Type B pancreatic cell (in vitro differentiated cells): Measurements from ENCODE around the gene ACKR1. TPM values are rescaled to one million over a fixed set of nuclear protein-coding genes. Genes with fewer than 3 reads are reported as not detected.

Source experiments
- DNase-seq: peaks from one replicate; pipeline ENCODE4 v3.0.0; 2021; ENCODE audit warnings: mixed read lengths; ENCODE audit not compliant: unreplicated experiment; ENCODE audit errors: extremely low spot score
- H3K27ac Mint-ChIP-seq: 2 replicates; pipeline ENCODE4 v1.8.0; 2021; ENCODE audit warnings: mild to moderate bottlenecking, mixed read lengths
- H3K27me3 Mint-ChIP-seq: 2 replicates; pipeline ENCODE4 v1.8.0; 2021; ENCODE audit warnings: mixed read lengths
- H3K36me3 Mint-ChIP-seq: 2 replicates; pipeline ENCODE4 v1.8.0; 2021; ENCODE audit warnings: mixed read lengths
- H3K4me1 Mint-ChIP-seq: one replicate; pipeline ENCODE4 v1.8.0; 2021; ENCODE audit warnings: mixed read lengths; ENCODE audit not compliant: unreplicated experiment
- H3K4me3 Mint-ChIP-seq: 2 replicates; pipeline ENCODE4 v1.8.0; 2021; ENCODE audit warnings: mild to moderate bottlenecking, mixed read lengths
- H3K9me3 Mint-ChIP-seq: 2 replicates; pipeline ENCODE4 v1.8.0; 2021; ENCODE audit warnings: mixed read lengths
- total RNA-seq: library from RNA; stranded (reverse); gene quantifications from 2 replicates; pipeline ENCODE4 v1.2.1, GENCODE V29; 2021; ENCODE audit warnings: low replicate concordance
- TF ChIP-seq, protein P1 (sequence below): fragments of 200-600 bp; sonication (generic); conservative IDR thresholded peaks from 2 replicates; pipeline ENCODE4 v1.5.0; 2021; ENCODE audit warnings: antibody characterized with exemption, mild to moderate bottlenecking

Gene ACKR1
- total RNA-seq, 1 donor from 2014 or later, result 0.63 TPM

DNA sequence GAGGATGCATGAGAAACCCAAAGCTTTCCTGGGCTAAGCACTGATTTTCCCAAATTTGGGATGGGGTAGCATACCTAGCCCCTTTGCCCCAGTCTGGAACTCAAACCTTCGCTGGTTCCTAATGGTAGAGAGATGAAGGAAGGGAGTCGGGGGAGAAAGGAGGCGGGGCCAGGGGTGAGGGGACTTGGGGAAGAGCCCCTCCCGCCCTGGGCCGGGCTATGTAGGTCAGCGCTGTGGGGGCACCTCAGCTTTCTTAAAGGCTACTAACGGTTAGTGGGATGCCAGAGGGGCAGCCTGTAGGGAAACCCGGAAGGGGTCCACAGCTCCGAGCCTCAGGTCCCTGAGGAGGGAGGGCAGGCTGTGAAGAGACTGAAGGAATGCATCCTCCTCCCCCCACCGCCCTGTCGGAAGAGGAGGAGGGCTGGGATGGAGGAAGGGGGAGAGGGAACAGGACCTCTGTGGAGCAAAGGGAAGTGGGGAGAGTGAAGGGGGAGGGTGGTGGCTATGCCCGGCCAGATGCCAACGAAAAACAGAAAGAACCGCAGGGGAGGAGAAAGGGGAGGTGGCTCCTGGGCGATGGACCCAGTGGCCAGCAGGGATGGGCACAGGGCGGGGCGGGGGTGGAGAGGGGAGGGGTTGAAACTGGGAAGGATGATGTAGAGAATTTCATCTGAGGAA, 31.9 kb upstream of the ACKR1 start:
- Mint-ChIP-seq H3K27me3 (peaks cover 77% of the 10 kb centered on the region), H3K4me3 (no peak overlapping the region), H3K4me1 (peaks cover 5% of the 10 kb centered on the region), H3K36me3 (no peaks in the 10 kb centered on the region), H3K27ac (no peak overlapping the region), H3K9me3 (peaks cover 6% of the 10 kb centered on the region)
- no peak for DNase-seq
- TF ChIP-seq, protein P1, sequence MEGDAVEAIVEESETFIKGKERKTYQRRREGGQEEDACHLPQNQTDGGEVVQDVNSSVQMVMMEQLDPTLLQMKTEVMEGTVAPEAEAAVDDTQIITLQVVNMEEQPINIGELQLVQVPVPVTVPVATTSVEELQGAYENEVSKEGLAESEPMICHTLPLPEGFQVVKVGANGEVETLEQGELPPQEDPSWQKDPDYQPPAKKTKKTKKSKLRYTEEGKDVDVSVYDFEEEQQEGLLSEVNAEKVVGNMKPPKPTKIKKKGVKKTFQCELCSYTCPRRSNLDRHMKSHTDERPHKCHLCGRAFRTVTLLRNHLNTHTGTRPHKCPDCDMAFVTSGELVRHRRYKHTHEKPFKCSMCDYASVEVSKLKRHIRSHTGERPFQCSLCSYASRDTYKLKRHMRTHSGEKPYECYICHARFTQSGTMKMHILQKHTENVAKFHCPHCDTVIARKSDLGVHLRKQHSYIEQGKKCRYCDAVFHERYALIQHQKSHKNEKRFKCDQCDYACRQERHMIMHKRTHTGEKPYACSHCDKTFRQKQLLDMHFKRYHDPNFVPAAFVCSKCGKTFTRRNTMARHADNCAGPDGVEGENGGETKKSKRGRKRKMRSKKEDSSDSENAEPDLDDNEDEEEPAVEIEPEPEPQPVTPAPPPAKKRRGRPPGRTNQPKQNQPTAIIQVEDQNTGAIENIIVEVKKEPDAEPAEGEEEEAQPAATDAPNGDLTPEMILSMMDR, result no peak

DNA sequence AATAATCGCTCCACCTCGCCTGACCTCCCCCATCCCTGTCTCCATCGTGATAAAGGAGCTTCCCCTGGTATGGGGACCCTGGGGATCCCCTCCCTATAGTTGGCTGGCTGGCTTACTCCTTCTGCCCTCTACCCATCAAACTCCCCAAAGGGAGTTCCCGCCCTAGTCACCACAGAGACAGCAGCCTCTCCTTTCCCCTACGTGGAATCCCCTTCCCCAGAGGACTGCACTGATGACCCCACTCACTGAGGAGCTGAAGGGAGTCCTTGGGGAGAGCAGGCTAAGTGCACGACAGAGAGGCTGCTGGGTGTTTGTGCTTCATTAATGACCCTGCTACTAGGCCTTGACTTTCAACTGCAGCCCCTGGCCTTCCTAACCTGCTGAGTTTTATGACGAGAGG, 31.4 kb upstream of the ACKR1 start:
- no peak for DNase-seq
- peaks cover 71% of the 10 kb centered on the region for H3K27me3 Mint-ChIP-seq
- TF ChIP-seq, protein P1, result no peak
- H3K4me1 Mint-ChIP-seq, result peaks cover 5% of the 10 kb centered on the region
- no peak overlapping the region for H3K4me3 Mint-ChIP-seq
- no peaks in the 10 kb centered on the region for H3K36me3 Mint-ChIP-seq
- peaks cover 6% of the 10 kb centered on the region for H3K9me3 Mint-ChIP-seq
- H3K27ac Mint-ChIP-seq, result no peak overlapping the region

DNA sequence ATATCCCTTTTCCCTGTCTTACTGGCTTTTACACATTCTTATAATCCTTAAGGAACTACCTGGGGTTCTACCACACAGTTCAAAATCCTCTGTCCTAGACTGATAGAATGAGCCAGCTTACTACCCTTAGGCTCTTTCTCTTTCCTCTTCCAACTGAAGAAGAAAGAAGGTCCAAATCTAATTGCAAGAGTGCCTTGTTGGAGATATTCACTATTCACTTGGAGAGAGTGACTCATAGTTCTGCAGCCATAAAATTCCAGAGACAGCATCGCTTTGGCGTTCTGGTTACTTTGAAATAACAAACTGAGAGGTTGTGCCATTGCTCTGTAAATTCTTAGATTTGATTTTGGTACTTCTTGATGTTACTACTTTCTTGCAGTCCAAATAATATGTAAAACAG, 29.1 kb upstream of the ACKR1 start:
- Mint-ChIP-seq H3K27me3 (peaks cover 51% of the 10 kb centered on the region), H3K27ac (no peak overlapping the region)
- TF ChIP-seq, protein P1, result no peak

DNA sequence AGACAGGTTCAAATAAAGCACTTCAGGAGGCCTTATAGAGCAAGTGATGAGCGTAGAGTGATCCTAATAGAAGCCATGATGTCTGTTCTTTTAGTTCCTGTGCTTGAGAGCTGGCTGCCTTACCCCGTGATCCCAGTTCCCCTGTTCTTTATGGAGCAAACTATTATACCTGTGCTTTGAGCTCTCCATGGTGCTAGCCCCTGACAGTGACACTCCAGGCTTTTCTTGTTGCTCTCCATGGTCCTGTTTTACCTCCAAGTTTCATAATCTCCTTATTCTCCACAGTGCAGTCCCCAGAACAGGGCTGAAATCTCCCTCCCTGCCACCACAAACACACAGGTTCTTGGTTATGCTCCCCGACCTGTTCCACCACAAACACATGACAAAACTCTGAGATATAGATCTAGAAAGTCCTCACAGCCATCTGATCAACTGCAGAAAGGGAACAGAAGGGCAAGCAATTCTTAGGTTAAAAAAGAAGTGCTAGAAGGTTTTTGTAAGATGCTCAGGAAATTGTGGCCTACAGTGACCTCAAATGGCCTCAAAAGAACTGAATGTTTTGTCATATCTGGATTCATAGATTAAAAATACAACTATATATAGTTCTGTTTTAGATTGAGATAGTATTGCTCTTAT, 27.3 kb upstream of the ACKR1 start:
- Mint-ChIP-seq H3K4me3 (no peak overlapping the region), H3K9me3 (peaks cover 6% of the 10 kb centered on the region), H3K27ac (no peak overlapping the region), H3K4me1 (no peaks in the 10 kb centered on the region), H3K36me3 (no peaks in the 10 kb centered on the region), H3K27me3 (peaks cover 48% of the 10 kb centered on the region)
- TF ChIP-seq, protein P1, result no peak
- DNase-seq, result no peak

More for the DNA sequence above, 29.1 kb upstream of the ACKR1 start:
- DNase-seq, result no peak
- H3K36me3 Mint-ChIP-seq, result no peaks in the 10 kb centered on the region
- peaks cover 5% of the 10 kb centered on the region for H3K4me1 Mint-ChIP-seq
- peaks cover 6% of the 10 kb centered on the region for H3K9me3 Mint-ChIP-seq
- no peak overlapping the region for H3K4me3 Mint-ChIP-seq

DNA sequence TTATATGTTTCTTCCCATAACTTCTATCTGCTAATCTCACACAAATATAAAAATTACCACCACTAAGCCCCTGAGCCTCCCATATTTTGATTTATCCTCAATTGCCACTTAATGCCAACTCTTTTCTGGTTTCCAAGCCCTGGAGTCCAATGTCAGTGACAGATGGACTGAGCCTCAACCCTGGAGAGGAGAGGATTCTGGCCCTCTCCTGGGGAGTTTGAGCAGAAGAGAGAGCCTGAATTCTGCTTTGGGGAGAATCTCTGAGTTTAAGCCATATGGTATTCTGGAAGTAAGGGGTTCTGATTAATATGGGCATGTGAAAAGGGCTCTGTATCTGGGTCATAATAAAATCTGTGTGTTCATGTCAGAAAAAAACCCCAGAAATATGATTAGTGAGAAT, 24.8 kb upstream of the ACKR1 start:
- Mint-ChIP-seq H3K4me1 (no peaks in the 10 kb centered on the region), H3K36me3 (no peaks in the 10 kb centered on the region), H3K4me3 (no peak overlapping the region), H3K27ac (no peak overlapping the region), H3K9me3 (peaks cover 6% of the 10 kb centered on the region), H3K27me3 (peaks cover 28% of the 10 kb centered on the region)
- DNase-seq, result no peak
- TF ChIP-seq, protein P1, result no peak
